ENCODE results near the gene GUCY2D.

Gene GUCY2D

DNA sequence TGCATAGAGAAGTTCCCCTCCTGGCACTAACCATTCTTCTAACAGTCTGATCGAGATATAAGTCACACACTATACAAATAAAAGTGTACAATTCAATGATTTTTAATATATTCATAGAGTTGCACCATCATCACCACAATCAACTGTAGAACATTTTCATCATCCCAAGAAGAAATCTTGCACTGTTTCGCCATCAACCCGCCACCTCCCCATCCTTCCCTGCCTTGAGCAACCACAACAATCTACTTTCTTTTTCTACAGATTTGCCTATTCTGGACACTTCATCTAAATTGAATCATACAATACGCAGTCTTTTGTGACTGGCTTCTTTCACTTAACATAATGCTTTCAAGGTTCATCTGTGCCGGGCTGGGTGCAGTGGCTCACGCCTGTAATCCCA lies 33.0 kb upstream of the GUCY2D start:
- H3K18ac ChIP-seq (ENCODE audit: low read length) = no peak overlapping the region
- H3K27me3 ChIP-seq (ENCODE audit: control insufficient read depth in 3 of 3, insufficient read depth in 3 of 3, low read depth in 1 of 3, low read length in 3 of 3) = peaks cover 0 to 2% (median 0%) of the 10 kb centered on the region in 3 experiments
- no peak overlapping the region for H2BK15ac ChIP-seq (ENCODE audit: low read length)
- H3K4me2 ChIP-seq (ENCODE audit: insufficient read depth, low read length, poor library complexity, severe bottlenecking) = no peak overlapping the region
- H3K36me3 ChIP-seq (replicated peaks in 1 of 2; ENCODE audit: control insufficient read depth in 2 of 2, insufficient read depth in 2 of 2, low read length in 2 of 2) = no peaks in the 10 kb centered on the region
- WGBS, 2 donors (ENCODE audit: extremely low coverage in 2 of 2, insufficient read length in 2 of 2, insufficient replicate concordance in 1 of 2) = no CpG with 5 or more reads among the region's 6 CpGs
- no peak overlapping the region for H2BK120ac ChIP-seq (ENCODE audit: low read depth, low read length)
- no peak overlapping the region for H3K9ac ChIP-seq (ENCODE audit: low read depth, low read length, poor library complexity)
- H3K4ac ChIP-seq (ENCODE audit: low read length) = no peak overlapping the region
- H2AK5ac ChIP-seq (ENCODE audit: low read depth, low read length) = no peak overlapping the region
- H3K14ac ChIP-seq (ENCODE audit: low read length) = no peak overlapping the region
- H4K91ac ChIP-seq (ENCODE audit: low read depth, low read length, poor library complexity) = no peak overlapping the region
- H3K79me1 ChIP-seq (ENCODE audit: low read depth, low read length) = no peaks in the 10 kb centered on the region
- DNase-seq (ENCODE audit: low spot score) = no peak
- no peak overlapping the region for H3K4me3 ChIP-seq (ENCODE audit: low read length in 2 of 2)
- no peaks in the 10 kb centered on the region for H3K4me1 ChIP-seq (ENCODE audit: control insufficient read depth in 2 of 2, insufficient read depth in 1 of 2, low read depth in 1 of 2, low read length in 2 of 2)
- H3K9me3 ChIP-seq (replicated peaks in 1 of 2; ENCODE audit: control insufficient read depth in 2 of 2, insufficient read depth in 1 of 2, low read depth in 1 of 2, low read length in 2 of 2) = peaks cover 0 to under 1% of the 10 kb centered on the region in 2 donors
- H3K23ac ChIP-seq (ENCODE audit: low read depth, low read length, poor library complexity) = no peak overlapping the region
- H2AFZ ChIP-seq (ENCODE audit: low read length) = no peak overlapping the region
- no peak overlapping the region for H2BK5ac ChIP-seq (ENCODE audit: low read length)
- H4K8ac ChIP-seq (ENCODE audit: low read depth, low read length) = no peak overlapping the region
- H2BK12ac ChIP-seq (ENCODE audit: low read length) = no peak overlapping the region
- H3K27ac ChIP-seq (replicated peaks; ENCODE audit: low read length) = no peak overlapping the region

GRCh38 chr17:7971651-7972050 lies 30.8 kb upstream of the GUCY2D start:
- no peak for DNase-seq (ENCODE audit: low spot score)
- no peak overlapping the region for H2BK120ac ChIP-seq (ENCODE audit: low read depth, low read length)
- no peaks in the 10 kb centered on the region for H3K4me1 ChIP-seq (ENCODE audit: control insufficient read depth in 2 of 2, insufficient read depth in 1 of 2, low read depth in 1 of 2, low read length in 2 of 2)
- no peak overlapping the region for H2AFZ ChIP-seq (ENCODE audit: low read length)
- H2BK15ac ChIP-seq (ENCODE audit: low read length) = no peak overlapping the region
- no peak overlapping the region for H3K4me3 ChIP-seq (ENCODE audit: low read length in 2 of 2)
- H3K9me3 ChIP-seq (replicated peaks in 1 of 2; ENCODE audit: control insufficient read depth in 2 of 2, insufficient read depth in 1 of 2, low read depth in 1 of 2, low read length in 2 of 2) = peaks cover 0 to 13% of the 10 kb centered on the region in 2 donors
- H2BK5ac ChIP-seq (ENCODE audit: low read length) = no peak overlapping the region
- no peaks in the 10 kb centered on the region for H3K36me3 ChIP-seq (replicated peaks in 1 of 2; ENCODE audit: control insufficient read depth in 2 of 2, insufficient read depth in 2 of 2, low read length in 2 of 2)
- H3K23ac ChIP-seq (ENCODE audit: low read depth, low read length, poor library complexity) = no peak overlapping the region
- peaks cover 0 to 2% (median 0%) of the 10 kb centered on the region in 3 experiments for H3K27me3 ChIP-seq (ENCODE audit: control insufficient read depth in 3 of 3, insufficient read depth in 3 of 3, low read depth in 1 of 3, low read length in 3 of 3)
- H4K91ac ChIP-seq (ENCODE audit: low read depth, low read length, poor library complexity) = no peak overlapping the region
- H4K8ac ChIP-seq (ENCODE audit: low read depth, low read length) = no peak overlapping the region
- no CpG with 5 or more reads among the region's 4 CpGs for WGBS, 2 donors (ENCODE audit: extremely low coverage in 2 of 2, insufficient read length in 2 of 2, insufficient replicate concordance in 1 of 2)
- H3K4ac ChIP-seq (ENCODE audit: low read length) = no peak overlapping the region
- no peak overlapping the region for H3K14ac ChIP-seq (ENCODE audit: low read length)
- H3K27ac ChIP-seq (replicated peaks; ENCODE audit: low read length) = no peak overlapping the region
- no peak overlapping the region for H3K9ac ChIP-seq (ENCODE audit: low read depth, low read length, poor library complexity)
- no peak overlapping the region for H3K18ac ChIP-seq (ENCODE audit: low read length)
- no peak overlapping the region for H3K4me2 ChIP-seq (ENCODE audit: insufficient read depth, low read length, poor library complexity, severe bottlenecking)
- no peak overlapping the region for H2AK5ac ChIP-seq (ENCODE audit: low read depth, low read length)
- H3K79me1 ChIP-seq (ENCODE audit: low read depth, low read length) = no peaks in the 10 kb centered on the region
- no peak overlapping the region for H2BK12ac ChIP-seq (ENCODE audit: low read length)

DNA sequence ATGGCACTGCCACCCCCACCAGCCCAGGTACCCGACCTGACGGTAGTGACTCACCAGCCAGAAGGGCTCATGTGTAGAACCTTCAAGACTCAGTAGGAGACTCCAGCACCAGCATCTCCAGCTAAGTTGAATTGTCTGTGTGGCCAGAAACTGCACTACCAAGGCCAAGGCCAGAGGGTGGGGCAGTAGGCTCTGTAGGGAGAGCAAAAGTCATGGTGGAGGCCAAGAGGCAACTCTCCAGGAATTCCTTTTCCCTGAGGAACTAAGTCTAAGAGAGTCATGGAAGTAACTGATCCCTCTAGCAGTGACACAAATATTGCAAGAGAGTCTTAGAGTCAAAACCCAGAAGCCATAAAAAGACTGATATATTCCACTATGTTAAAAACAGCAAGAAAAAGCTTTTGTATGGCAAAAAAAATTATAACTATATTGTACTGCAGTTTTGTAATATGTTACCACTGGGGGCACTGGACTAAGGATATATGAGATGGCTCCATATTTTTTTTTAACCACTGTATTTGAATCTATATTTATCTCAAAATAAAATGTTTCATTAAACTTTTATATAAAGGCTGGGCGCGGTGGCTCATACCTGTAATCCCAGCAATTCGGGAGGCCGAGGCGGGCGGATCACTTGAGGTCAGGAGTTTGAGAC lies 30.2 kb upstream of the GUCY2D start:
- no peak overlapping the region for H4K8ac ChIP-seq (ENCODE audit: low read depth, low read length)
- H3K4ac ChIP-seq (ENCODE audit: low read length) = no peak overlapping the region
- peaks cover 0 to 2% (median 0%) of the 10 kb centered on the region in 3 experiments for H3K27me3 ChIP-seq (ENCODE audit: control insufficient read depth in 3 of 3, insufficient read depth in 3 of 3, low read depth in 1 of 3, low read length in 3 of 3)
- no peak overlapping the region for H2BK5ac ChIP-seq (ENCODE audit: low read length)
- H2AK5ac ChIP-seq (ENCODE audit: low read depth, low read length) = no peak overlapping the region
- no CpG with 5 or more reads among the region's 8 CpGs for WGBS, 2 donors (ENCODE audit: extremely low coverage in 2 of 2, insufficient read length in 2 of 2, insufficient replicate concordance in 1 of 2)
- no peak overlapping the region for H4K91ac ChIP-seq (ENCODE audit: low read depth, low read length, poor library complexity)
- H3K79me1 ChIP-seq (ENCODE audit: low read depth, low read length) = no peaks in the 10 kb centered on the region
- H2AFZ ChIP-seq (ENCODE audit: low read length) = no peak overlapping the region
- no peaks in the 10 kb centered on the region for H3K36me3 ChIP-seq (replicated peaks in 1 of 2; ENCODE audit: control insufficient read depth in 2 of 2, insufficient read depth in 2 of 2, low read length in 2 of 2)
- H3K4me2 ChIP-seq (ENCODE audit: insufficient read depth, low read length, poor library complexity, severe bottlenecking) = no peak overlapping the region
- no peak overlapping the region for H2BK120ac ChIP-seq (ENCODE audit: low read depth, low read length)
- H3K9me3 ChIP-seq (replicated peaks in 1 of 2; ENCODE audit: control insufficient read depth in 2 of 2, insufficient read depth in 1 of 2, low read depth in 1 of 2, low read length in 2 of 2) = peaks cover 0 to 13% of the 10 kb centered on the region in 2 donors
- H3K23ac ChIP-seq (ENCODE audit: low read depth, low read length, poor library complexity) = no peak overlapping the region
- H2BK15ac ChIP-seq (ENCODE audit: low read length) = no peak overlapping the region
- no peak overlapping the region for H2BK12ac ChIP-seq (ENCODE audit: low read length)
- H3K4me3 ChIP-seq (ENCODE audit: low read length in 2 of 2) = no peak overlapping the region
- no peaks in the 10 kb centered on the region for H3K4me1 ChIP-seq (ENCODE audit: control insufficient read depth in 2 of 2, insufficient read depth in 1 of 2, low read depth in 1 of 2, low read length in 2 of 2)
- no peak overlapping the region for H3K27ac ChIP-seq (replicated peaks; ENCODE audit: low read length)
- no peak overlapping the region for H3K9ac ChIP-seq (ENCODE audit: low read depth, low read length, poor library complexity)
- no peak overlapping the region for H3K14ac ChIP-seq (ENCODE audit: low read length)
- DNase-seq (ENCODE audit: low spot score) = no peak
- H3K18ac ChIP-seq (ENCODE audit: low read length) = no peak overlapping the region

DNA sequence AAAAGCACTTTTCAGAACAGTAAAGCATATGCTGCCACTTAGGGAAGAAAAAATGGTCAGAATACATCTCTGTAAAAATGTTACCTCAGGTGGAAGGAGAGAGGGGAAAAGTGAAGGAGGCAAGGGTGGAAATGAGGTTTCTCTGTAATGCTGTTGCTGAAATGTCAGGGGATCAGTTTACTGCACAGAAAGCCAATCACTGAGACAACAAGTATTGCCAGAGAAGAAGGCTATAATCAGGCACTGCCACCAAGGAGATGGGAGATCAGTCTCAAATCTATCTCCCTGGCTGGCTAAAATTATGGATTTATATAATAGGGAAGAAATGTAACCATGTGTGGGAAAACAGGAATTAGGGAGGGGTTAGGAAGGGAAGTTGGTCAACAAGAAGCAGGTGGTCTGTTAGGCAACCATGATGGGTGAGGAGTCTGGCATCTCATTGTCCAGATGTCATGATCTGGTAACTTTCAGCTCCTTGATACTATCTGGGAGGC lies 27.7 kb upstream of the GUCY2D start:
- Histone ChIP-seq H3K36me3 (replicated peaks in 1 of 2; ENCODE audit: control insufficient read depth in 2 of 2, insufficient read depth in 2 of 2, low read length in 2 of 2) (no peaks in the 10 kb centered on the region), H3K4me1 (ENCODE audit: control insufficient read depth in 2 of 2, insufficient read depth in 1 of 2, low read depth in 1 of 2, low read length in 2 of 2) (no peaks in the 10 kb centered on the region), H3K14ac (ENCODE audit: low read length) (no peak overlapping the region), H3K4me3 (ENCODE audit: low read length in 2 of 2) (no peak overlapping the region), H3K9ac (ENCODE audit: low read depth, low read length, poor library complexity) (no peak overlapping the region), H3K27ac (replicated peaks; ENCODE audit: low read length) (no peak overlapping the region), H3K4me2 (ENCODE audit: insufficient read depth, low read length, poor library complexity, severe bottlenecking) (no peak overlapping the region), H2BK15ac (ENCODE audit: low read length) (no peak overlapping the region), H3K4ac (ENCODE audit: low read length) (no peak overlapping the region), H4K91ac (ENCODE audit: low read depth, low read length, poor library complexity) (no peak overlapping the region), H3K18ac (ENCODE audit: low read length) (no peak overlapping the region), H3K27me3 (ENCODE audit: control insufficient read depth in 3 of 3, insufficient read depth in 3 of 3, low read depth in 1 of 3, low read length in 3 of 3) (peaks cover 0 to 2% (median 0%) of the 10 kb centered on the region in 3 experiments), H3K79me1 (ENCODE audit: low read depth, low read length) (no peaks in the 10 kb centered on the region), H2BK12ac (ENCODE audit: low read length) (no peak overlapping the region), H3K23ac (ENCODE audit: low read depth, low read length, poor library complexity) (no peak overlapping the region), H2BK5ac (ENCODE audit: low read length) (no peak overlapping the region), H2AK5ac (ENCODE audit: low read depth, low read length) (no peak overlapping the region), H4K8ac (ENCODE audit: low read depth, low read length) (no peak overlapping the region), H3K9me3 (replicated peaks in 1 of 2; ENCODE audit: control insufficient read depth in 2 of 2, insufficient read depth in 1 of 2, low read depth in 1 of 2, low read length in 2 of 2) (peaks cover 0 to 13% of the 10 kb centered on the region in 2 donors), H2AFZ (ENCODE audit: low read length) (no peak overlapping the region), H2BK120ac (ENCODE audit: low read depth, low read length) (no peak overlapping the region)
- DNase-seq (ENCODE audit: low spot score) = no peak

Data from neuronal stem cell (in vitro differentiated cells).